Transverse colon (tissue), 3 donors: ENCODE results near the gene DENND1A.

Experiments used
- POLR2A ChIP-seq: fragments of 450-650 bp; IDR thresholded peaks from one replicate; pipeline ENCODE4 v1.6.1; 2016; ENCODE audit warnings: antibody characterized with exemption, mild to moderate bottlenecking, moderate library complexity
- TF ChIP-seq, protein P1 (sequence below), 5 experiments: fragments of 200-600 bp in 3 of 5; fragments of 450-650 bp in 2 of 5; sonication (generic) in 3 of 5; IDR thresholded peaks; 1 replicate in 2 of 5; 2 replicates in 3 of 5; pipeline ENCODE4 v1.5.1; 2016 to 2017; ENCODE audit warnings: antibody characterized with exemption in 5 of 5, inconsistent platforms in 3 of 5, mild to moderate bottlenecking in 2 of 5, moderate library complexity in 1 of 5

DNA sequence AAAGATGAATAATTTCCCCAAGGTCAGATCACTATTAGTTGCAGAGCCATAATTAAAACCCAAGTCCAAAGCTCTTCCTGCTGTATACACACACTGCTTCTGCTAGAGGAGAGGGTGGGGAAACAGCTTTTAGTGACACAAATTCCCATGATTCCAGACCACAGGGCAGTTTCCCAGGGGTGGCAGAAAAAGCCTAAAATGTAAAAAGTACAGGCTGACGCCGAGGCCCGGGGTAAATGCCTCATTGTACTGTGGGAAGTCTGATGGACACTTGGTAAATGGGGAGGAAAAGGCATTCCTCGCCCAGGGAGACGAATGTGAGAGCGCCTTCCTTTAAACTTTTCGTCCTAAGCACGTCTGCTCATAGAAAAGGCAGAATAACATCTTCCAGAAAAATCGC, 65.7 kb downstream of the DENND1A start:
- no peak for TF ChIP-seq POLR2A
- TF ChIP-seq, protein P1, sequence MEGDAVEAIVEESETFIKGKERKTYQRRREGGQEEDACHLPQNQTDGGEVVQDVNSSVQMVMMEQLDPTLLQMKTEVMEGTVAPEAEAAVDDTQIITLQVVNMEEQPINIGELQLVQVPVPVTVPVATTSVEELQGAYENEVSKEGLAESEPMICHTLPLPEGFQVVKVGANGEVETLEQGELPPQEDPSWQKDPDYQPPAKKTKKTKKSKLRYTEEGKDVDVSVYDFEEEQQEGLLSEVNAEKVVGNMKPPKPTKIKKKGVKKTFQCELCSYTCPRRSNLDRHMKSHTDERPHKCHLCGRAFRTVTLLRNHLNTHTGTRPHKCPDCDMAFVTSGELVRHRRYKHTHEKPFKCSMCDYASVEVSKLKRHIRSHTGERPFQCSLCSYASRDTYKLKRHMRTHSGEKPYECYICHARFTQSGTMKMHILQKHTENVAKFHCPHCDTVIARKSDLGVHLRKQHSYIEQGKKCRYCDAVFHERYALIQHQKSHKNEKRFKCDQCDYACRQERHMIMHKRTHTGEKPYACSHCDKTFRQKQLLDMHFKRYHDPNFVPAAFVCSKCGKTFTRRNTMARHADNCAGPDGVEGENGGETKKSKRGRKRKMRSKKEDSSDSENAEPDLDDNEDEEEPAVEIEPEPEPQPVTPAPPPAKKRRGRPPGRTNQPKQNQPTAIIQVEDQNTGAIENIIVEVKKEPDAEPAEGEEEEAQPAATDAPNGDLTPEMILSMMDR (IDR thresholded peaks at IDR 0.05): no peak
